SJCRH30 (cell line): ENCODE results near the gene MAVS. TPM values are rescaled to one million over a fixed set of nuclear protein-coding genes. Genes with fewer than 3 reads are reported as not detected.

ENCODE experiments used
- DNase-seq, 2 experiments: peaks; one replicate each; pipeline ENCODE4 v3.0.0-alpha.2; 2015 to 2020
- H3K27ac ChIP-seq: fragments of 250-450 bp; sonication (Bioruptor Pico); 2 replicates; pipeline ENCODE4 v1.5.1; 2020; ENCODE audit warnings: mild to moderate bottlenecking, moderate library complexity
- H3K27me3 ChIP-seq: fragments of 250-450 bp; sonication (Bioruptor Pico); 2 replicates; pipeline ENCODE4 v1.5.1; 2020; ENCODE audit warnings: mild to moderate bottlenecking, moderate library complexity
- H3K36me3 ChIP-seq: fragments of 250-450 bp; sonication (Bioruptor Pico); 2 replicates; pipeline ENCODE4 v1.5.1; 2020; ENCODE audit warnings: mild to moderate bottlenecking, moderate library complexity
- H3K4me1 ChIP-seq: fragments of 250-450 bp; sonication (Bioruptor Pico); 2 replicates; pipeline ENCODE4 v1.5.1; 2020; ENCODE audit warnings: mild to moderate bottlenecking, moderate library complexity
- H3K4me3 ChIP-seq: fragments of 250-450 bp; sonication (Bioruptor Pico); 2 replicates; pipeline ENCODE4 v1.5.1; 2020; ENCODE audit warnings: mild to moderate bottlenecking, moderate library complexity
- H3K9me3 ChIP-seq: fragments of 250-450 bp; sonication (Bioruptor Pico); replicated peaks from 2 replicates; pipeline ENCODE4 v1.5.1; 2020; ENCODE audit warnings: mild to moderate bottlenecking, moderate library complexity
- total RNA-seq: library from RNA; depleted of rRNA; stranded (reverse); fragments of >200 nt; shearing (Covaris generic); gene quantifications from 2 replicates; pipeline ENCODE4 v1.2.3, GENCODE V29; 2014

MAVS gene
- total RNA-seq, 1 experiment from 2014 or later: 28.9 TPM

- no peak overlapping the region for H3K27ac ChIP-seq
- H3K4me1 ChIP-seq: peaks cover 6% of the 10 kb centered on the region; the same call in 1 of the 2 replicates
- DNase-seq: no peak
- no peaks in the 10 kb centered on the region for H3K27me3 ChIP-seq
- H3K36me3 ChIP-seq: peaks cover 30% of the 10 kb centered on the region
- H3K4me3 ChIP-seq: no peak overlapping the region
- H3K9me3 ChIP-seq: peaks cover 3% of the 10 kb centered on the region
These were observed 10.8 kb downstream of the MAVS start for GRCh38 chr20:3857405-3857804.

DNA sequence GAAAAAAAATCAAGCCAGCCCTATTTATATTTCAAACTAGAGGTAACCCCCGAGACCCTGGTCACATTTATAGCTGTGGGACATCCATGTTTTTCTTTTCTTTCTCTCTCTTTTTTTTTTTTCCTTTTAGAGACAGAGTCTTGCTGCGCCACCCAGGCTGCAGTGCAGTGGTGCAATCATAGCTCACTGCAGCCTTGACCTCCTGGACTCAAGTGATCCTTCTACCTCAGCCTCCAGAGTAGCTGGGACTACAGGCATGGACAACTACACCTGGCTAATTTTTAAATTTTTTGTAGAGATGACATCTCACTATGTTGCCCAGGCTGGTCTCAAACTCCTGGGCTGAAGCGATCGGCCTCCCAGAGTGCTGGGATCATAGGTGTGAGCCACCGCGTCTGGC is 12.1 kb downstream of the MAVS start:
- Histone ChIP-seq H3K27ac (no peak overlapping the region), H3K36me3 (peaks cover 43% of the 10 kb centered on the region), H3K27me3 (no peaks in the 10 kb centered on the region), H3K9me3 (peaks cover 7% of the 10 kb centered on the region), H3K4me3 (no peak overlapping the region), H3K4me1 (peaks cover 6% of the 10 kb centered on the region; the same call in 1 of the 2 replicates)
- DNase-seq: no peak

DNA sequence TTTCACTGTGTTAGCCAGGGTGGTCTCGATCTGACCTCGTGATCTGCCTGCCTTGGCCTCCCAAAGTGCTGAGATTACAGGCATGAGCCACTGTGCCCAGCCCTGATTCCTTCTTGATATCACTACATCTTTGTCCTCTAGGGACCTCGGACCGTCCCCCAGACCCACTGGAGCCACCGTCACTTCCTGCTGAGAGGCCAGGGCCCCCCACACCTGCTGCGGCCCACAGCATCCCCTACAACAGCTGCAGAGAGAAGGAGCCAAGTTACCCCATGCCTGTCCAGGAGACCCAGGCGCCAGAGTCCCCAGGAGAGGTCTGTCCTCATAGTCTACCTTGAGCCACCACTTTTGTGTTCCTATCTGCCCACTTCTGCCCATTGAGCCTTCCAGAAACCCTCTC is 14.6 kb downstream of the MAVS start:
- H3K27me3 ChIP-seq: no peaks in the 10 kb centered on the region
- peaks cover 7% of the 10 kb centered on the region for H3K9me3 ChIP-seq
- no peak overlapping the region for H3K4me3 ChIP-seq
- H3K27ac ChIP-seq: peak overlapping the region; percentile 59
- DNase-seq: peak; percentile 76 to 79
- peaks cover 52% of the 10 kb centered on the region for H3K36me3 ChIP-seq
- peaks cover 6% of the 10 kb centered on the region; the same call in 1 of the 2 replicates for H3K4me1 ChIP-seq

DNA sequence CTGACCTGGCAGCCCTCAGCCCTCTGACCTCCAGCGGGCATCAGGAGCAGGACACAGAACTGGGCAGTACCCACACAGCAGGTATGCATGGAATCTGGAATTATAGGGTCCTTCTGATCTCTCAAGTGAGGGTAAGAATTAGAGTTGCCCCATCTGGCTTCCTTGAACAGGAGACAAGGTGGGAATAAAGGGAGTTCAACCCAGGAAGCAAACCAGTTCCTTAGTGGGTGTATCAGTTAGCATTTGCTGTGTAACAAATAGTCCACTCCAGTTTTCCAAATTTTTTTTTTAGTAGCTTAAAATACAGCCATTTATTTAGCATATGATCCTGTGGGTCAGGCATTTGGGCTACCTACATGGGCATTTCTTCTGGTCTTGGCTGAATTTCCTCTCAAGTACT is 15.7 kb downstream of the MAVS start:
- no peak for DNase-seq
- Histone ChIP-seq H3K4me1 (peaks cover 6% of the 10 kb centered on the region; the same call in 1 of the 2 replicates), H3K4me3 (no peak overlapping the region), H3K9me3 (peaks cover 7% of the 10 kb centered on the region), H3K27me3 (no peaks in the 10 kb centered on the region), H3K27ac (no peak overlapping the region), H3K36me3 (peaks cover 49% of the 10 kb centered on the region)

GRCh38 chr20:3863317-3863716 is 16.7 kb downstream of the MAVS start:
- H3K36me3 ChIP-seq: peaks cover 47% of the 10 kb centered on the region
- no peaks in the 10 kb centered on the region for H3K27me3 ChIP-seq
- peaks cover 7% of the 10 kb centered on the region for H3K9me3 ChIP-seq
- no peak for DNase-seq
- H3K4me1 ChIP-seq: peaks cover 6% of the 10 kb centered on the region; the same call in 1 of the 2 replicates
- no peak overlapping the region for H3K4me3 ChIP-seq
- H3K27ac ChIP-seq: no peak overlapping the region

DNA sequence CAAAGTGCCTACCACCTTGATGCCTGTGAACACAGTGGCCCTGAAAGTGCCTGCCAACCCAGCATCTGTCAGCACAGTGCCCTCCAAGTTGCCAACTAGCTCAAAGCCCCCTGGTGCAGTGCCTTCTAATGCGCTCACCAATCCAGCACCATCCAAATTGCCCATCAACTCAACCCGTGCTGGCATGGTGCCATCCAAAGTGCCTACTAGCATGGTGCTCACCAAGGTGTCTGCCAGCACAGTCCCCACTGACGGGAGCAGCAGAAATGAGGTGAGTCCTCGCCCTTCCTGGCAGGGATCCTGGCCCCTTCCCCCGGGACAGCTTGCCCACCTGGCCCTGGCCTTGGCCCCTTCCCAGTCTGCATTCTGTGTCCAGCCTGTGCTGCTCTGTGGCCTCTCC is 17.9 kb downstream of the MAVS start:
- peaks cover 6% of the 10 kb centered on the region; the same call in 1 of the 2 replicates for H3K4me1 ChIP-seq
- H3K9me3 ChIP-seq: peaks cover 7% of the 10 kb centered on the region
- H3K27me3 ChIP-seq: no peaks in the 10 kb centered on the region
- no peak for DNase-seq
- no peak overlapping the region for H3K27ac ChIP-seq
- H3K4me3 ChIP-seq: no peak overlapping the region
- H3K36me3 ChIP-seq: peaks cover 44% of the 10 kb centered on the region

DNA sequence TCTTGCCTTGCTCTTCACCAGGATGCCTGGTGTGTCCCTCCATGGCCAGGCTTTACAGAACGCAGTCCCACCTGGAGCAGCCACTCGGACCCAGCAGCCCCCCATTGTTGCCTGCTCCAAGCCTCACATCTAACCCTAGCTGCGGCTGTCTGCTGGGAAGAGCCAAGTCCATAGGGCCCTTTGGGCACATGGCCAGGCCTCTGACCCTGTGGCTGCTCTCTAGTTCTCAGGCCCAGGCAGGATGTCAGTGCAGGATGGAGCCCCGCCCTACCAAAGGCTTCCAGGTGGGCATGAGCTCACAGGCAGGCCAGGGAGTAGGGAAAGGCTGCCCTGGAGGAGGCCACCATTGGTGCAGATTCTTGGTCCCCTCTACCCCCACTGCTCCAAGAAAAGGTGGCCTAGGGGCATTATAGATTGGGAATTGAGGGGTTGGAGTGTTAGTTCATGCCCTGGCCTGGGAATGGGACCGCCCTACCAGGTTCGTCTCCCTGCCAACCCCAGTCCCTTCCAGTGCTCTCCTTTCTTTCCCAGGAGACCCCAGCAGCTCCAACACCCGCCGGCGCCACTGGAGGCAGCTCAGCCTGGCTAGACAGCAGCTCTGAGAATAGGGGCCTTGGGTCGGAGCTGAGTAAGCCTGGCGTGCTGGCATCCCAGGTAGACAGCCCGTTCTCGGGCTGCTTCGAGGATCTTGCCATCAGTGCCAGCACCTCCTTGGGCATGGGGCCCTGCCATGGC is 18.7 kb downstream of the MAVS start:
- H3K27ac ChIP-seq: no peak overlapping the region
- peaks cover 7% of the 10 kb centered on the region for H3K9me3 ChIP-seq
- H3K27me3 ChIP-seq: no peaks in the 10 kb centered on the region
- peaks cover 44% of the 10 kb centered on the region for H3K36me3 ChIP-seq
- no peak overlapping the region for H3K4me3 ChIP-seq
- DNase-seq: no peak
- peaks cover 6% of the 10 kb centered on the region; the same call in 1 of the 2 replicates for H3K4me1 ChIP-seq

- H3K27me3 ChIP-seq: no peaks in the 10 kb centered on the region
- H3K4me3 ChIP-seq: no peak overlapping the region
- H3K4me1 ChIP-seq: peaks cover 6% of the 10 kb centered on the region; the same call in 1 of the 2 replicates
- H3K9me3 ChIP-seq: peaks cover 7% of the 10 kb centered on the region
- H3K36me3 ChIP-seq: peaks cover 44% of the 10 kb centered on the region
- H3K27ac ChIP-seq: no peak overlapping the region
- DNase-seq: no peak
These were observed 19.3 kb downstream of the MAVS start for GRCh38 chr20:3865887-3866407.

DNA sequence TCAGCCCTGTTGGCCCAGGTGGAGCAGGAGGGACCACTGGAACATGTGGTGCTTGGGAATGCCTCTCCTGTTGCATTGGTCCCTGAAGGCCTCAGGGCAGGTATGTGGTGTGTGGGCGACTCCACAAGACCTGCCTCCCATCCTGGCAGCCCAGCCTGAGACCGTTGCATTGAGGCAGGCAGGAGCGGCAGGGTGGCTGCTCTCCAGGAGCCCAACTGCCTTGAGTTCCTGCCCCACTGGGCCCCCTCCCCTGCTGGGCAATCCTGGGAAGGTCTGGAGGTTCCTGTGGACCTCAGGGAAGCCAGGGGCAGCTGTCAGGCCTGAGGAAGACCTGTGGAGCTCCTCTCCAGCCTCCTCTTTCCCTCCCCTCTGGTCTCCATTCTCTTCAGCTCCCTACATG is 19.8 kb downstream of the MAVS start:
- peaks cover 42% of the 10 kb centered on the region for H3K36me3 ChIP-seq
- peaks cover 7% of the 10 kb centered on the region for H3K9me3 ChIP-seq
- H3K27ac ChIP-seq: no peak overlapping the region
- DNase-seq: no peak
- H3K4me1 ChIP-seq: peaks cover 2% of the 10 kb centered on the region; the same call in 1 of the 2 replicates
- H3K27me3 ChIP-seq: no peaks in the 10 kb centered on the region
- no peak overlapping the region for H3K4me3 ChIP-seq

GRCh38 chr20:3867802-3868201 is 21.2 kb downstream of the MAVS start:
- no peaks in the 10 kb centered on the region for H3K27me3 ChIP-seq
- peaks cover 28% of the 10 kb centered on the region for H3K36me3 ChIP-seq
- no peak for DNase-seq
- H3K27ac ChIP-seq: no peak overlapping the region
- H3K4me3 ChIP-seq: no peak overlapping the region
- H3K4me1 ChIP-seq: no peaks in the 10 kb centered on the region; the same call in 1 of the 2 replicates
- H3K9me3 ChIP-seq: no peaks in the 10 kb centered on the region

DNA sequence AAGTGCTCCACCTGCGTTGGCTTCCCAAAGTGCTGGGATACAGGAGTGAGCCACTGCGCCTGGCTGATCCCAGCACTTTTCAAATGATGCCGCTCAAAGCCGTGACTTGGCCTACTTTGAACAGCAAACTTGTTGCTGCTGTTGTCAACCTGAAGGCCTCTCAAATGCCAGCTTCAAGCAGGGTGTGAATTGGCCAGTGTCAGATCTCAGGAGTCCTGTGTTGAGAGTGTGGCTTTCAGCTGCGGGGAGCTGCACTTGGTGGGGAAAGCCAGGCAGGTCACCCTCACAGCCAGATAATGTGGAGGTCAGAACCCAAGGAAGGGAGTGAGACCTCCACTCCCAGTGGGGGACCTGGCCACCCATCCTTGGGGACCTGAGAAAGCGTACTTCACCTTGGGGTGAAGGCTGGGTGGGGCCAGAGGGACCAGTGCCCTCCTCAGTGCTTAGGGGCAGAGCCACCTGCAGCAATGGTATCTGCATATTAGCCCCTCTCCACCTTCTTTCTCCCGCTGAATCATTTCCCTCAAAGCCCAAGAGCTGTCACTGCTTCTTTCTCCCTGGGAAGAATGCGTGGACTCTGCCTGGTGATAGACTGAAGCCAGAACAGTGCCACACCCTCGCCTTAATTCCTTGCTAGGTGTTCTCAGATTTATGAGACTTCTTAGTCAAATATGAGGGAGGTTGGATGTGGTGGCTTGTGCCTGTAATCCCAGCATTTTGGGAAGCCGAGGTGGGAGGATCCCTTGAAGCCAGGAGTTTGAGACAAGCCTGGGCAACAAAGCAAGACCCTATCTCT is 23.4 kb downstream of the MAVS start:
- no peaks in the 10 kb centered on the region for H3K9me3 ChIP-seq
- H3K27me3 ChIP-seq: no peaks in the 10 kb centered on the region
- no peak overlapping the region for H3K4me3 ChIP-seq
- no peak overlapping the region for H3K27ac ChIP-seq
- H3K4me1 ChIP-seq: no peaks in the 10 kb centered on the region; the same call in 1 of the 2 replicates
- H3K36me3 ChIP-seq: peaks cover 8% of the 10 kb centered on the region
- DNase-seq: no peak

GRCh38 chr20:3871550-3872265 is 25.1 kb downstream of the MAVS start:
- DNase-seq: peak in 1 of 2 experiments; percentile 29
- peaks cover 5% of the 10 kb centered on the region; the same call in 1 of the 2 replicates for H3K36me3 ChIP-seq
- no peak overlapping the region for H3K4me3 ChIP-seq
- no peaks in the 10 kb centered on the region; the same call in 1 of the 2 replicates for H3K4me1 ChIP-seq
- H3K27ac ChIP-seq: no peak overlapping the region
- no peaks in the 10 kb centered on the region for H3K27me3 ChIP-seq
- H3K9me3 ChIP-seq: no peaks in the 10 kb centered on the region

DNA sequence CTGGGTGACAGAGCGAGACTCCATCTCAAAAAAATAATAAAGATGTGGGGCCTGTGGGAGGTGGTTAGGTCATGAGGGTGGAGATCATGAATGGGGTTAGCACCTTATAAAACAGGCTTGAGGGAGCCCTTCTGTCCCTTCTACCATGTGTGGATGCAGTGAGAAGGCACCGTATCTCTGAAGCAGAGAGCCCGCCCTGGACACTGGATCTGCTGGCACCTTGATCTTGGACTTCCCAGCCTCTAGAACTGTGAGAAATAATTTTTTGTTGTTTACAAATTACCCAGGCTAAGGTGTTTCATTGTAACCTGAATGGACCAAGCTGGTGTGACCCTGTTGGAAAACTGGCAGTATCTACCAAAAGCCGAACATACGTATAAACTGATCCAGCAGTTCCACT is 26.9 kb downstream of the MAVS start:
- no peaks in the 10 kb centered on the region; the same call in 1 of the 2 replicates for H3K4me1 ChIP-seq
- no peaks in the 10 kb centered on the region for H3K36me3 ChIP-seq
- no peaks in the 10 kb centered on the region for H3K27me3 ChIP-seq
- no peak overlapping the region for H3K27ac ChIP-seq
- no peak overlapping the region for H3K4me3 ChIP-seq
- no peak for DNase-seq
- no peaks in the 10 kb centered on the region for H3K9me3 ChIP-seq

- H3K9me3 ChIP-seq: no peaks in the 10 kb centered on the region
- H3K4me1 ChIP-seq: no peaks in the 10 kb centered on the region; the same call in 1 of the 2 replicates
- DNase-seq: no peak
- H3K36me3 ChIP-seq: no peaks in the 10 kb centered on the region; the same call in 1 of the 2 replicates
- H3K27me3 ChIP-seq: no peaks in the 10 kb centered on the region
- H3K4me3 ChIP-seq: no peak overlapping the region
- no peak overlapping the region for H3K27ac ChIP-seq
These were observed 27.7 kb downstream of the MAVS start for GRCh38 chr20:3874194-3874844.
